Measurements from ENCODE around the gene CD27. TPM values are rescaled to one million over a fixed set of nuclear protein-coding genes. Genes with fewer than 3 reads are reported as not detected.
A peak's percentile ranks its signal among the peaks of the same experiment; 100 is the strongest.
"Not testable (repeated sequence)": the region's sequence is repeated elsewhere in the genome, so short reads cannot be mapped to it uniquely, and the experiment has no call there.

CD27 gene
- total RNA-seq, 1 donor from 2014 or later = 25.9 TPM

GRCh38 chr12:6425590-6426531, 18.9 kb upstream of the CD27 start:
- Mint-ChIP-seq H3K27me3 (ENCODE audit: low read depth) (peaks cover under 1% of the 10 kb centered on the region), H3K9me3 (no peaks in the 10 kb centered on the region), H3K4me3 (ENCODE audit: low read depth) (peak overlapping the region; percentile 2), H3K27ac (peak overlapping the region; percentile 97), H3K36me3 (ENCODE audit: low read depth) (no peaks in the 10 kb centered on the region), H3K4me1 (ENCODE audit: low read depth) (peaks cover 54% of the 10 kb centered on the region)
- DNase-seq (ENCODE audit: low spot score) = no peak
- intact Hi-C loops (cut with micrococcal nuclease) = loop anchor here (5.0 kb wide), 1 partner anchor 89 kb away; no protein-coding TSS in a partner anchor

GRCh38 chr12:6426882-6427671, 17.7 kb upstream of the CD27 start:
- intact Hi-C loops (cut with micrococcal nuclease) = loop anchor here (1.0 to 5.0 kb wide), 7 partner anchors 16 to 107 kb away; partner anchors contain the start of genes GAPDH, NCAPD2, TAPBPL and VAMP1
- Mint-ChIP-seq H3K4me3 (ENCODE audit: low read depth) (peak overlapping the region; percentile 71), H3K27me3 (ENCODE audit: low read depth) (no peaks in the 10 kb centered on the region), H3K27ac (peak overlapping the region; percentile 97), H3K4me1 (ENCODE audit: low read depth) (peaks cover 60% of the 10 kb centered on the region), H3K9me3 (no peaks in the 10 kb centered on the region), H3K36me3 (ENCODE audit: low read depth) (no peaks in the 10 kb centered on the region)
- DNase-seq (ENCODE audit: low spot score) = peak; percentile 79

GRCh38 chr12:6427796-6428195, 17.0 kb upstream of the CD27 start:
- intact Hi-C loops (cut with micrococcal nuclease) = loop anchor here (1.0 to 5.0 kb wide), 7 partner anchors 16 to 107 kb away; partner anchors contain the start of genes GAPDH, NCAPD2, TAPBPL and VAMP1
- not testable (repeated sequence) for H3K36me3 Mint-ChIP-seq (ENCODE audit: low read depth); H3K9me3 Mint-ChIP-seq; H3K27me3 Mint-ChIP-seq (ENCODE audit: low read depth); H3K4me3 Mint-ChIP-seq (ENCODE audit: low read depth); DNase-seq (ENCODE audit: low spot score)
- Mint-ChIP-seq H3K4me1 (ENCODE audit: low read depth) (peaks cover 64% of the 10 kb centered on the region), H3K27ac (peak overlapping the region; percentile 97)

- intact Hi-C loops (cut with micrococcal nuclease) = loop anchor here (5.0 kb wide), 1 partner anchor 91 kb away; no protein-coding TSS in a partner anchor
- Mint-ChIP-seq H3K36me3 (ENCODE audit: low read depth) (no peaks in the 10 kb centered on the region), H3K4me3 (ENCODE audit: low read depth) (no peak overlapping the region), H3K27me3 (ENCODE audit: low read depth) (no peaks in the 10 kb centered on the region), H3K27ac (peak overlapping the region; percentile 97), H3K4me1 (ENCODE audit: low read depth) (peaks cover 63% of the 10 kb centered on the region), H3K9me3 (no peaks in the 10 kb centered on the region)
- no peak for DNase-seq (ENCODE audit: low spot score)
Measured at GRCh38 chr12:6428326-6428725, 16.4 kb upstream of the CD27 start.

- Mint-ChIP-seq H3K4me1 (ENCODE audit: low read depth) (peaks cover 63% of the 10 kb centered on the region), H3K36me3 (ENCODE audit: low read depth) (no peaks in the 10 kb centered on the region), H3K27ac (peak overlapping the region; percentile 84), H3K9me3 (no peaks in the 10 kb centered on the region), H3K27me3 (ENCODE audit: low read depth) (no peaks in the 10 kb centered on the region), H3K4me3 (ENCODE audit: low read depth) (peak overlapping the region; percentile 51)
- DNase-seq (ENCODE audit: low spot score) = no peak
- intact Hi-C loops (cut with micrococcal nuclease) = no loop called here
Measured at GRCh38 chr12:6430124-6430989, 14.4 kb upstream of the CD27 start.

GRCh38 chr12:6432991-6433390, 11.8 kb upstream of the CD27 start:
- Mint-ChIP-seq H3K36me3 (ENCODE audit: low read depth) (no peaks in the 10 kb centered on the region), H3K27ac (peak overlapping the region; percentile 68), H3K4me1 (ENCODE audit: low read depth) (peaks cover 48% of the 10 kb centered on the region), H3K27me3 (ENCODE audit: low read depth) (no peaks in the 10 kb centered on the region), H3K9me3 (no peaks in the 10 kb centered on the region), H3K4me3 (ENCODE audit: low read depth) (no peak overlapping the region)
- intact Hi-C loops (cut with micrococcal nuclease) = no loop called here
- DNase-seq (ENCODE audit: low spot score) = no peak

GRCh38 chr12:6434205-6435140, 10.3 kb upstream of the CD27 start:
- peak overlapping the region; percentile 58 for H3K4me3 Mint-ChIP-seq (ENCODE audit: low read depth)
- H3K27me3 Mint-ChIP-seq (ENCODE audit: low read depth) = no peaks in the 10 kb centered on the region
- peaks cover 48% of the 10 kb centered on the region for H3K4me1 Mint-ChIP-seq (ENCODE audit: low read depth)
- no peaks in the 10 kb centered on the region for H3K9me3 Mint-ChIP-seq
- intact Hi-C loops (cut with micrococcal nuclease) = no loop called here
- no peak for DNase-seq (ENCODE audit: low spot score)
- H3K36me3 Mint-ChIP-seq (ENCODE audit: low read depth) = no peaks in the 10 kb centered on the region
- H3K27ac Mint-ChIP-seq = peak overlapping the region; percentile 86

GRCh38 chr12:6435961-6436715, 8.6 kb upstream of the CD27 start:
- Mint-ChIP-seq H3K9me3 (no peaks in the 10 kb centered on the region), H3K36me3 (ENCODE audit: low read depth) (no peaks in the 10 kb centered on the region), H3K4me3 (ENCODE audit: low read depth) (no peak overlapping the region), H3K27me3 (ENCODE audit: low read depth) (no peaks in the 10 kb centered on the region), H3K4me1 (ENCODE audit: low read depth) (peaks cover 35% of the 10 kb centered on the region), H3K27ac (no peak overlapping the region)
- intact Hi-C loops (cut with micrococcal nuclease) = no loop called here
- no peak for DNase-seq (ENCODE audit: low spot score)

- H3K36me3 Mint-ChIP-seq (ENCODE audit: low read depth) = no peaks in the 10 kb centered on the region
- no peak overlapping the region for H3K4me3 Mint-ChIP-seq (ENCODE audit: low read depth)
- H3K9me3 Mint-ChIP-seq = no peaks in the 10 kb centered on the region
- H3K27me3 Mint-ChIP-seq (ENCODE audit: low read depth) = no peaks in the 10 kb centered on the region
- intact Hi-C loops (cut with micrococcal nuclease) = no loop called here
- DNase-seq (ENCODE audit: low spot score) = no peak
- peaks cover 33% of the 10 kb centered on the region for H3K4me1 Mint-ChIP-seq (ENCODE audit: low read depth)
- no peak overlapping the region for H3K27ac Mint-ChIP-seq
Measured at GRCh38 chr12:6437586-6437985, 7.2 kb upstream of the CD27 start.

GRCh38 chr12:6438345-6438744, 6.4 kb upstream of the CD27 start:
- intact Hi-C loops (cut with micrococcal nuclease) = no loop called here
- no peaks in the 10 kb centered on the region for H3K27me3 Mint-ChIP-seq (ENCODE audit: low read depth)
- H3K36me3 Mint-ChIP-seq (ENCODE audit: low read depth) = no peaks in the 10 kb centered on the region
- H3K4me3 Mint-ChIP-seq (ENCODE audit: low read depth) = no peak overlapping the region
- no peak overlapping the region for H3K27ac Mint-ChIP-seq
- DNase-seq (ENCODE audit: low spot score) = no peak
- no peaks in the 10 kb centered on the region for H3K9me3 Mint-ChIP-seq
- H3K4me1 Mint-ChIP-seq (ENCODE audit: low read depth) = peaks cover 35% of the 10 kb centered on the region

GRCh38 chr12:6440391-6440790, 4.4 kb upstream of the CD27 start:
- intact Hi-C loops (cut with micrococcal nuclease) = no loop called here
- Mint-ChIP-seq H3K4me1 (ENCODE audit: low read depth) (peaks cover 39% of the 10 kb centered on the region), H3K4me3 (ENCODE audit: low read depth) (no peak overlapping the region), H3K27me3 (ENCODE audit: low read depth) (no peaks in the 10 kb centered on the region), H3K27ac (no peak overlapping the region), H3K36me3 (ENCODE audit: low read depth) (peaks cover 3% of the 10 kb centered on the region), H3K9me3 (no peaks in the 10 kb centered on the region)
- DNase-seq (ENCODE audit: low spot score) = no peak
